Measurements from ENCODE around the gene RAB44.

DNA sequence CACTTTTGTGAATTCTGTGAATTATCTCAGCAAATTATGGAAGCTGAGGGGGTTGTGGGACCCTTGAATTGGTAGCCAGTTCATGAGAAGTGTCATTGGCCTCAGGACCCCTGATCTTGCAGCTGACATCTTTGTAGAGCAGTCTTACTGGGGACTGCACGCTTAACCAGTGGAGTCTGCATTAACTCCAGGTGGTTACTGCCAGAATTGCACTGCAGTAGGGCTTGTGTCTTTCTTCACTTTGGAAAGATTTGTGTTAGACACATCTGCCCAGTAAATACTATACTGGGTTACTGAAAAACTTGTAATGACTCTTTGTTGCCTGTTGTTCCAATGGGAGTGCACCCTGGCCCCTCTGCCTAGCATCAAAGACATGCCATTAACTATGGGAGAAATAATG, 40.4 kb upstream of the RAB44 start:
- TF ChIP-seq CTCF (IDR thresholded peaks at IDR 0.05) (no peak), EZH2 (IDR thresholded peaks at IDR 0.05) (no peak)
